Thymus (tissue), 11 donors: ENCODE data around the gene CALM3. TPM values are rescaled to one million over a fixed set of nuclear protein-coding genes. Genes with fewer than 3 reads are reported as not detected.

Source experiments
- DNase-seq, 9 donors: peaks; one replicate each; pipeline ENCODE4 v3.0.0-alpha.2; 2013; ENCODE audit warnings: low spot score in 9 of 9, low read depth in 6 of 9, missing footprints in 1 of 9
- H3K27ac ChIP-seq, 2 donors: one replicate each; pipeline ENCODE4 v1.5.1; 2013; ENCODE audit warnings: control low read depth in 1 of 2, low read depth in 1 of 2, low read length in 1 of 2, mild to moderate bottlenecking in 1 of 2, moderate library complexity in 1 of 2
- H3K27me3 ChIP-seq, 2 donors: one replicate each; pipeline ENCODE4 v1.5.1; 2013; ENCODE audit warnings: low read length in 1 of 2; ENCODE audit not compliant: control insufficient read depth in 2 of 2, insufficient read depth in 1 of 2
- H3K36me3 ChIP-seq, 2 donors: one replicate each; pipeline ENCODE4 v1.5.1; 2013; ENCODE audit warnings: low read length in 1 of 2, mild to moderate bottlenecking in 1 of 2, moderate library complexity in 1 of 2; ENCODE audit not compliant: control insufficient read depth in 2 of 2, insufficient read depth in 2 of 2
- H3K4me1 ChIP-seq, 2 donors: one replicate each; pipeline ENCODE4 v1.5.1; 2013; ENCODE audit warnings: low read length in 2 of 2; ENCODE audit not compliant: control insufficient read depth in 2 of 2, insufficient read depth in 2 of 2
- H3K4me3 ChIP-seq, 2 donors: one replicate each; pipeline ENCODE4 v1.5.1; 2013; ENCODE audit warnings: low read length in 2 of 2, control low read depth in 1 of 2, mild to moderate bottlenecking in 1 of 2
- H3K9me3 ChIP-seq, 2 donors: one replicate each; pipeline ENCODE4 v1.5.1; 2013; ENCODE audit warnings: low read length in 1 of 2, mild to moderate bottlenecking in 1 of 2; ENCODE audit not compliant: control insufficient read depth in 2 of 2, insufficient read depth in 1 of 2
- WGBS: extraction: QIAGEN DNeasy Blood & Tissue Kit; methylation state at CpG from one replicate; pipeline ENCODE4 v1.1.7; 2013; 5-methylcytosine and 5-hydroxymethylcytosine counted together
- polyA plus RNA-seq: library from polyadenylated mRNA; stranded (reverse); fragments of 200-250 nt; gene quantifications from one replicate; pipeline ENCODE4 v1.2.3, GENCODE V29; 2013
- total RNA-seq: library from RNA; stranded (reverse); fragments of 120-200 nt; gene quantifications from one replicate; pipeline ENCODE4 v1.2.4, GENCODE V29; 2013
- donor health status: healthy.

Gene CALM3
- total and polyA plus RNA-seq, 2 donors: 116 to 167 TPM

GRCh38 chr19:46564701-46565100, 36.4 kb upstream of the CALM3 start:
- Histone ChIP-seq H3K4me3 (no peak overlapping the region), H3K4me1 (no peaks in the 10 kb centered on the region), H3K27me3 (no peaks in the 10 kb centered on the region), H3K27ac (no peak overlapping the region), H3K9me3 (no peaks in the 10 kb centered on the region), H3K36me3 (no peaks in the 10 kb centered on the region)
- DNase-seq: no peak

GRCh38 chr19:46571495-46571894, 29.6 kb upstream of the CALM3 start:
- 65% methylated on average over 5 of the region's 5 CpGs for WGBS
- H3K36me3 ChIP-seq: no peaks in the 10 kb centered on the region
- H3K4me3 ChIP-seq: no peak overlapping the region
- peaks cover 0 to 2% of the 10 kb centered on the region in 2 donors for H3K9me3 ChIP-seq
- H3K27me3 ChIP-seq: no peaks in the 10 kb centered on the region
- no peak overlapping the region for H3K27ac ChIP-seq
- peaks cover 0 to 10% of the 10 kb centered on the region in 2 donors for H3K4me1 ChIP-seq
- peak in 3 of 9 donors; percentile 6 to 34 (median 17) for DNase-seq

- Histone ChIP-seq H3K4me1 (peaks cover 0 to 10% of the 10 kb centered on the region in 2 donors), H3K9me3 (peaks cover 0 to 2% of the 10 kb centered on the region in 2 donors), H3K27ac (no peak overlapping the region), H3K27me3 (no peaks in the 10 kb centered on the region), H3K4me3 (no peak overlapping the region), H3K36me3 (no peaks in the 10 kb centered on the region)
- 96% methylated on average over 8 of the region's 8 CpGs for WGBS
- DNase-seq: no peak
These were observed 27.2 kb upstream of the CALM3 start for GRCh38 chr19:46573679-46574498.

- no peak overlapping the region for H3K4me3 ChIP-seq
- H3K4me1 ChIP-seq: peaks cover 0 to 10% of the 10 kb centered on the region in 2 donors
- peak in 2 of 9 donors; percentile 6 to 22 for DNase-seq
- no peaks in the 10 kb centered on the region for H3K27me3 ChIP-seq
- no peaks in the 10 kb centered on the region for H3K36me3 ChIP-seq
- 75% methylated on average over 11 of the region's 11 CpGs for WGBS
- H3K9me3 ChIP-seq: peaks cover 0 to 2% of the 10 kb centered on the region in 2 donors
- H3K27ac ChIP-seq: no peak overlapping the region
These were observed 26.6 kb upstream of the CALM3 start for GRCh38 chr19:46574533-46574932.

- DNase-seq: no peak
- Histone ChIP-seq H3K9me3 (peaks cover 0 to 2% of the 10 kb centered on the region in 2 donors), H3K4me1 (peaks cover 0 to 10% of the 10 kb centered on the region in 2 donors), H3K27me3 (peaks cover 0 to 2% of the 10 kb centered on the region in 2 donors), H3K27ac (no peak overlapping the region), H3K36me3 (no peaks in the 10 kb centered on the region), H3K4me3 (no peak overlapping the region)
- WGBS: 95% methylated on average over 4 of the region's 4 CpGs
These were observed 22.7 kb upstream of the CALM3 start for GRCh38 chr19:46578450-46578849.

GRCh38 chr19:46579361-46579879, 21.7 kb upstream of the CALM3 start:
- WGBS: 53% methylated on average over 8 of the region's 8 CpGs
- peaks cover 0 to 2% of the 10 kb centered on the region in 2 donors for H3K9me3 ChIP-seq
- peaks cover 0 to 2% of the 10 kb centered on the region in 2 donors for H3K27me3 ChIP-seq
- H3K36me3 ChIP-seq: no peaks in the 10 kb centered on the region
- H3K4me3 ChIP-seq: no peak overlapping the region
- no peak overlapping the region for H3K27ac ChIP-seq
- H3K4me1 ChIP-seq: peaks cover 0 to 4% of the 10 kb centered on the region in 2 donors
- peak in 1 of 9 donors; percentile 24 for DNase-seq

- Histone ChIP-seq H3K4me1 (no peaks in the 10 kb centered on the region), H3K9me3 (peaks cover 0 to 2% of the 10 kb centered on the region in 2 donors), H3K4me3 (no peak overlapping the region), H3K27ac (no peak overlapping the region), H3K27me3 (peaks cover 0 to 2% of the 10 kb centered on the region in 2 donors), H3K36me3 (no peaks in the 10 kb centered on the region)
- WGBS: 93% methylated on average over 2 of the region's 2 CpGs
- DNase-seq: no peak
These were observed 20.9 kb upstream of the CALM3 start for GRCh38 chr19:46580247-46580646.

GRCh38 chr19:46585539-46585938, 15.6 kb upstream of the CALM3 start:
- peaks cover 0 to 2% of the 10 kb centered on the region in 2 donors for H3K27me3 ChIP-seq
- WGBS: 96% methylated on average over 1 of the region's 1 CpG
- H3K4me1 ChIP-seq: no peaks in the 10 kb centered on the region
- no peak overlapping the region for H3K4me3 ChIP-seq
- DNase-seq: no peak
- H3K27ac ChIP-seq: no peak overlapping the region
- H3K36me3 ChIP-seq: no peaks in the 10 kb centered on the region
- H3K9me3 ChIP-seq: no peaks in the 10 kb centered on the region

- Histone ChIP-seq H3K9me3 (no peaks in the 10 kb centered on the region), H3K4me1 (no peaks in the 10 kb centered on the region), H3K27me3 (peaks cover 0 to 2% of the 10 kb centered on the region in 2 donors), H3K36me3 (no peaks in the 10 kb centered on the region), H3K27ac (no peak overlapping the region), H3K4me3 (no peak overlapping the region)
- 97% methylated on average over 4 of the region's 4 CpGs for WGBS
- DNase-seq: no peak
These were observed 14.8 kb upstream of the CALM3 start for GRCh38 chr19:46586294-46586693.
